ENCODE measurements around the gene LCE1D.

The LCE1D gene, protein sequence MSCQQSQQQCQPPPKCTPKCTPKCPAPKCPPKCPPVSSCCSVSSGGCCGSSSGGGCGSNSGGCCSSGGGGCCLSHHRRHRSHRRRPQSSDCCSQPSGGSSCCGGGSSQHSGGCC

DNA sequence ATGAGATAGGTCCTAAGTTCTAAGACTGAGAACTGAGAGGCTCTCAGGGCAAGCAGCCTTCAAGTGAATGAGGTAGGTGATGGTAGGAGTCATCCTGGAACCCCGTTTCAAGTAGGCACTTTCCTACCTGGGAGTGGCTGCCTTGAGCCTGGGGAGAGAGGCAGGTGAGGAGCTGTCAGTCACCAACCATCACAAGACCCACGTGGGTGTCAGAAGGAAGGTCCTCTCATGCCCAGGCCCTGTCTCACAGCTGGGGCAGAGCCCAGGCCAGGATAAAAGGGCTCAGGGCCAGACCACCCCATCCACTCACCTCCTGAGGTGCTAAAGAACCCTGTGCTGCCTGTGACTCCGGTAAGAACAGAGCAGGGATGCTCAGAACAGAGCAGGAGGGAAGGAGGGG is at the start of gene LCE1D:
Gene LCE1D (plus strand): TSS at position 301 of the 400 bp plus-strand sequence. CDS start 1,074 bp downstream, outside the sequence.
- DNase-seq, result no peak

DNA sequence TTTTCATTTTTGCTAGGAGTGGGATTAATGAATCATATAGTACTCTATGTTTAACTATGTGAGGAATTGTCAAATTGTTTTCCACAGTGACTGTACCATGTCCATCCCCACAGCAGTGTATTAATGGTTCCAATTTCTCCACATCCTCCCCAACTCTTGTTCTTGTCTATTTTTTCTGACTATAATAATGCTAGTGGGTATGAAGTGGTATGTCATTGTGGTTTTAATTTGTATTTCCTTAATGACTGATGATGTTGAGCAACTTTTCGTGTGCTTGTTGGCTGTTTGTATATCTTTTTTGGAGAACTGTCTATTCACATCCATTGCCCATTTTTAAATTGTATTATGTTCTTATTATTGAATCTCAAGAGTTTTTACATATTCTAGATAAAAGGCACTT is 48.7 kb upstream of the LCE1D start:
- DNase-seq, result no peak

DNA sequence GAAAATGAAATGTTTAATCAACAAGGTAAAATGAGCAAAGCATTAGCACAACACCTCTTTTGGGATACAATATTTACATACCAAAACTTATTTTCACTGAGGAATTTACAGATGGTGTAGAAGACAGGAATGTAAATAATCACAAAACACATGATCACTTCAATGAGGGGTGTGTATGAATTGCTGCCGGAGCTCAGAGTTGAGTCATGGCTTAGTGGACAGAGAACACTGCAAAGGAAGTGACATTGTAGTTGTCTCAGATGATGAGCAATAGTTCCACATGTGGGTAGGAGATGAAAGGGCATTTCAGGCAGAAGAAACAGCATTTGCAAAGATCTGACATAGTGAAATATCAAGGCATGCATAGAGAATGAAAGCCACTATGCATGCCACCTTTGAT is 44.3 kb upstream of the LCE1D start:
- no peak for DNase-seq

DNA sequence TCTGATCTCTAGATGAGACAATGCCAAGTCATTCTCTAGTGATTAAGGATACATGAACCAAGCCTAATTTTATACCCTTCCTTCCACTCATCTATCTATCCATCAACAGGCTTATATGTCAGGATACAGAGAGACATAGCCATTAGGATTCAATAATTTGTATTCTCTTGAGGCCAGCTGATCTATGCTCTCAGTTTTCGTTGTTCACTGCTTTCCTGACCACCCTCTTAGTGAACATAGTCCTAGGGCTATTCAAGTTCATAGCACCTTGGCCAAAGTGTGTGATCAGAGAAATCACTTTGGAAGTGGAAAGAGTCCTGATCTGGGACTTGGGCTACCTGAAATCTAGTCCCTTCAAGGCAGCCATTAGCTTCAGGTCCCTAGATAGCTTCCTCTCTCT is 42.9 kb upstream of the LCE1D start:
- no peak for DNase-seq

DNA sequence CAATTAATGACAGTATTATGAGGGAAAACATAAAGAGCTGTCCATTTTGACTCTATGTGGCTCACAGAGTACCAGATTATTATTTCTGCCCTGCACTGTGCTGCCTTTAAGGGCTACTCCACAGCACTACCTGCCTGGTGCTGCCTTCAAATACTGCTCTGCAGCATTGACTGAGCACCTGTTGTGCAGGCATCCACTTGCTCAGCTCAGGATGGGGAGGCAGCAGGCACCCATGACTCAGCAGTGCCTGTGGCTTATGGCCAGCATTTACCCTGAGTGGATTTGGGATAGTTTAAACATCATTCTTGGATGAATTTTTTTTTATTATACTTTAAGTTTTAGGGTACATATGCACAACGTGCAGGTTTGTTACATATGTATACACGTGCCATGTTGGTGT is 39.6 kb upstream of the LCE1D start:
- DNase-seq, result no peak

DNA sequence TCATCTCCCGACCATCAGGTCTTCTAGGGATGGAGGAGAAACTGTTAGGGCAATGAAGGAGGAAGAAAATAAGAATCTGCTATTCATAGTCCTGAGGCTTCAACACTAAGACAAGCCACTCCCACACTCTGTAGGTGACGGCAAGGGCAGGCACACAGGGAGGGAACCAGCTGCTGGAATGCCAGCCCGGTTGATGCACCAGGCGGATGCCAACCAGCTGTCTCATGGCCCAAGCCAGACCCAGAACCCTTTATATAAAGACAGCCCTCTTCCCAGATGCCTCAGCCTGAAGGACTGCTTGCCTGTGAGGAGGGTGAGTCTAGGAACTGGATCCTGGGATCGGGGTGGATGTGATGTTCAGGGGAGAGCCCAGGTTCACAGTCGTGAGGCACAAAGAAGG is 38.8 kb upstream of the LCE1D start, which contains the start of gene KPRP:
Gene KPRP (plus strand): TSS at position 279 of the 400 bp plus-strand sequence. CDS start 1,564 bp downstream, outside the sequence.
- DNase-seq, result no peak

DNA sequence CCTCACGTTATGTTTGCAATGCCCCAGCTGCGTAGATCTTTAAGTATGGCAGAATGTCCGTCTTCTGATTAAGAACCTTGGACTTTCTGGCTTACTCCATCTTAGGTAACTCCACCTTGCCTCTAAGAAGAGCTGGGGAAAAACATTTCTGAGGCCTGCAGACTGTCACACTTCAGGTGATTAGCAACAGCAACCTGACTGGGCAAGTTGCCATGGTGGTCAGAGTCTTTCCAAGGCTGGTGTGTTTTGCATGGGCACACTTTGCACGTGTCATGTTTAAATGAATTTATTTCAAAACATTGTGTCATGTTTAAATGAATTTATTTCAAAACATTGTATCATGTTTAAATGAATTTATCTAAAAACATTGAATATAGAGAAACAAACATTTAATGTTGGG is 37.9 kb upstream of the LCE1D start:
- no peak for DNase-seq

DNA sequence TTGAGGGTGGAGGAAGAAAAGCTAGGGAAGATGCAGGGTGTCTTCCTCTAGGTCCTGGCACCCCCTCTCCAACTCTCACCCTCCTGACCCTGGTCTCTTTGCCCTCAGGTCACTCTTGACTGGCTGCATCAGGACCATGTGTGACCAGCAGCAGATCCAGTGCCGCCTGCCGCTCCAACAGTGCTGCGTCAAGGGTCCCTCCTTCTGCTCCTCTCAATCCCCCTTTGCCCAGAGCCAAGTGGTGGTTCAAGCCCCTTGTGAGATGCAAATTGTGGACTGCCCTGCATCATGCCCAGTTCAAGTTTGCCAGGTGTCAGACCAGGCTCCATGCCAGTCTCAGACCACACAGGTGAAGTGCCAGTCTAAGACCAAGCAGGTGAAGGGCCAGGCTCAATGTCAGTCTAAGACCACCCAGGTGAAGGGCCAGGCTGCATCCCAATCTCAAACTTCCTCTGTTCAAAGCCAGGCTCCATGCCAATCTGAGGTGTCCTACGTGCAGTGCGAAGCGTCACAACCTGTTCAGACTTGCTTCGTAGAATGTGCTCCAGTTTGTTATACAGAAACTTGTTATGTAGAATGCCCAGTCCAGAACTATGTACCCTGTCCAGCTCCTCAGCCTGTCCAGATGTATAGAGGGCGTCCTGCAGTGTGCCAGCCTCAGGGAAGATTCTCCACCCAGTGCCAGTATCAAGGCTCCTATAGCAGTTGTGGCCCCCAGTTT is 36.9 kb upstream of the LCE1D start:
- DNase-seq, result no peak

DNA sequence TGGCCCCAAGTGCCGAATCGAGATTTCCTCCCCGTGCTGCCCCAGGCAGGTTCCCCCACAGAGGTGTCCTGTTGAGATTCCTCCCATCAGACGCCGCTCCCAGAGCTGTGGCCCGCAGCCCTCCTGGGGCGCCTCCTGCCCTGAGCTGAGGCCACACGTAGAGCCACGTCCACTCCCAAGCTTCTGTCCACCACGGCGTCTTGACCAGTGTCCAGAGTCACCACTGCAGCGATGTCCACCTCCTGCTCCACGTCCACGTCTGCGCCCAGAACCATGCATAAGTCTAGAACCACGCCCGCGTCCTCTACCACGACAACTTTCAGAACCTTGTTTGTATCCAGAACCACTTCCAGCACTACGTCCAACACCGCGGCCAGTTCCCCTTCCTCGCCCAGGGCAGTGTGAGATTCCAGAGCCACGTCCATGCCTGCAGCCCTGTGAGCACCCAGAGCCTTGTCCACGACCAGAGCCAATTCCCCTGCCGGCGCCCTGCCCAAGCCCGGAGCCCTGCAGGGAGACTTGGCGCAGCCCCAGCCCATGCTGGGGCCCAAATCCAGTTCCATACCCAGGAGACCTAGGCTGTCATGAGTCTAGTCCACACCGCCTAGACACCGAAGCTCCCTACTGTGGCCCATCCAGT is 35.9 kb upstream of the LCE1D start:
- DNase-seq, result no peak

DNA sequence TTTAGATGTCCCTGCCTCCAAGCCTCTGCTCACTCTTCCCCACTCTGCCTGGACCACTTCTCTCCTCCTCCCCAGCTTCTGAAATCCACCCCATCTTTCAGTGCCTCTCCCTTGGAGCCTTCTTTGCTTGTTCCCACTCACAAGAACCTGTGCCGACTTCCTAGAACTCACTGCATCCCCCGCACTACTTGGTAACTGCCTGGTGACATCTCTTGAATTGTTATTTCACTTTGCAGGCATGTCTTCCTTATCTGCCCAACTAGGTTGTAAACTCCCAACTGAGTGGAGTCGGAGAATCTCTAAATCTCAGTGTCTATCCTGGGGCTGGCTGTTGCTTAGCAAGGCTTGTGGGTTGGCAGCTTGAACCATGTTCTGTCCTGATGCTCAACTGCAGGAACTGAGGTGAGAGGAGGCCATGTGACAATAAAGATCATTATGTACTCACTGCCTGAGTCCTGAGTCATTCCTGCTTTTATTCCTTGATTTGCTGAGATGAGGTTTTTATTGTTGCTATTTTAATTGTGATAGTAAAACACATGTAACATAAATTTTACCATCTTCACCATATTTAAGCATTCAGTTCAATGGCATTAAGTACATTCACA is 34.8 kb upstream of the LCE1D start:
- DNase-seq, result no peak

DNA sequence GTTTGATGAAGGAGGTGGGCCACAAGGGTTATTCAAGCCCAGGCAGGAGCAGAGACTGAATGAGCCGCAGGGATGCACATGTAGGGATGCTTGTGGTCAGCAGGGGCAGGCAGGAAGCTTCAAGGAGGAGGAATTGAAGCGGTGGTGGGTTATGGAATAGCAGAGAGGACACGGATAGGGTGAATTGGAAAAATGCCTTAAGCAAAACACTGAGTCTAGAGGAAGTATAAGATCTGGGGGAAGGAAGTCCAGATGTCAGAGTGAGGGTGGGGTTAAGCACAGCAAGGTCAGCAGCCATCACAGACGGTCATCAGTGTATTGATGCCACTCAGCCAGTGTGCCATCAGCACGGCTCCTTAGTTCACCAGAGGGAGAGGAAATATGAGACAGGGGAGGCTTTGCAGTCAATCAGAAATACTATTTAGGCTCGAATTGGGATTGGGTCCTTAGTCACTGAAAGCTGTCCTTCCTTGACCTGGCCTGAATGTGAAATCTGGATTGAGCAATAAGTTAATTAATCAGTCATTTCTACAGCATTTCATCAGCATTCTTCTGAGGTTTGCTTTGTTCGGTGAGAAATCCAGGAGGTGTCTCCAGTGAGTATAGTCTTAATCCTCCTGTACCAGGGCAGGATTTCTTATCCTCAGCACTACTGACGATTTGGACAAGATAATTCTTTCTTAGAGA is 27.5 kb upstream of the LCE1D start:
- DNase-seq, result no peak

DNA sequence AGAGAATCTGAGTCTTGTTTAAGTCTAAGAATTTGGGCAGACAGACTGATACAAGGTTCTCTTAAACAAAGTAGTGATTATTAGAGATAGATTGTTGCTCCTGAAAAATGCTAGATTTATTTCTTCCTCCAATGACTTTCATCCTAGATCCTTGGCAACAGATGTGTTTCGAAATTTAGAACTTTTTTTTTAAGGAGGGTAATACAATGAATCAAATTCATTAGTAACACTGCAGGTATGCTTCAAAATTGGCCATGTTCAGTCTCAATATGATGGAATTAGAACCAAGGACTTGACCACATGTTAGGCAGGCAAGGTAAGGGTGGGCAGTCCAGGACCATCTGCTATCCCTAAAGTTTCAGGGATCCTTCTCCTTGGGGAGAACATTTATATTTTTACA is 26.1 kb upstream of the LCE1D start:
- no peak for DNase-seq

DNA sequence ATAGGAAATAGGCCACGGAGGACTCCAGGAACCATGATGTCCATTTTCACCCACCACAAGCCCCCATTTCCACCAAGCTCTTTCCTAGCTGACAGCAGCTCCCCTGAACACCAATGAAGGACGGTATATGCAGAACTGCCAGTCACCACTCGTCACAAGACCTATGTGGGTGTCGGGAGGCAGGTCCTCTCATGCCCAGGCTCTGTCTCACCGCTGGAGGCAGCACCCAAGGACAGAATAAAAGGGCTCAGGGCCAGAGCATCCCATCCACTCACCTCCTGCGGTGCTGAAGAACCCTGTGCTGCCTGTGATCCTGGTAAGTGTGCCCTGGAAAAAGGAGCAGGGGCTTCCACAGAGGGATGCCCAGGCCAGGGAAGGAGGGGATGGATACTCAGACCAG is 21.6 kb upstream of the LCE1D start, which contains the start of gene LCE1F:
Gene LCE1F (plus strand): TSS at position 266 of the 400 bp plus-strand sequence. CDS start 1,232 bp downstream, outside the sequence.
- DNase-seq, result no peak

DNA sequence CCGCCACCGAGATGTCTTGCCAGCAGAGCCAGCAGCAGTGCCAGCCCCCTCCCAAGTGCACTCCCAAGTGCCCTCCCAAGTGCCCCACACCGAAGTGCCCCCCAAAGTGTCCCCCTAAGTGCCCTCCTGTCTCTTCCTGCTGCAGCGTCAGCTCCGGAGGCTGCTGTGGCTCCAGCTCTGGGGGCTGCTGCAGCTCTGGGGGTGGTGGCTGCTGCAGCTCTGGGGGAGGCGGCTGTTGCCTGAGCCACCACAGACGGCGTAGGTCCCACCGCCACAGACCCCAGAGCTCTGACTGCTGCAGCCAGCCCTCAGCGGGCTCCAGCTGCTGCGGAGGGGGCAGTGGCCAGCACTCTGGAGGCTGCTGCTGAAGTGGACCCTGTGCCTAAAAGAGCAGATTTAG is 20.2 kb upstream of the LCE1D start:
- no peak for DNase-seq

DNA sequence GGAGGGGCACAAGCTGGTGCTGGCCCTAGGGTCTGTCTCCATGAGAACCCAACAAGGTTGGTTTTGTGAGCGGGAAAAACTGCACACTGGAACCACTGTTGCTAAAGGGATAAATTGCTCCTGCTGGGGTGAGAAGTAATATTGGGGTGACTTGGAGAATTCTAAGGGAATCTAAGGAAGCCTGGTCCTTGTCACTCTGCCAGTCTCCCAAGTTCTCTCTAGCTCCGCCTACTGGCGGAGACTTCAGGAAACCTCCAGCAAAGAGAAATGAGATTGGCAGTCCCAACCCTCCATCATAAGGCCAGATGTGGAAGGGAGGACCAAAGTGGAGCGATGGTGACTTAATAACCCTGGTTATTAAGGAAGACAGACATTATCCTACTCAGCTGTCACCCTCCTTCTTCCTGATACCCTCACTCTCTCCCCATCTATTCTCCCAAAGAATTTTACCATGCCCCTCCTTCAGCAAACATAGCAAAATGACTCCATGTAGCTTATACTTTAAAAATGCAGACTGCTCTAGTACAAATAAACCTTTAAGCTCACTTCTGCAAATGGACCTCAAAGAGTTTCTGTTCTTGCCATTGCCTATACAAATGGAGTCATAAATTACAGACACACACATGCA is 18.9 kb upstream of the LCE1D start:
- no peak for DNase-seq

DNA sequence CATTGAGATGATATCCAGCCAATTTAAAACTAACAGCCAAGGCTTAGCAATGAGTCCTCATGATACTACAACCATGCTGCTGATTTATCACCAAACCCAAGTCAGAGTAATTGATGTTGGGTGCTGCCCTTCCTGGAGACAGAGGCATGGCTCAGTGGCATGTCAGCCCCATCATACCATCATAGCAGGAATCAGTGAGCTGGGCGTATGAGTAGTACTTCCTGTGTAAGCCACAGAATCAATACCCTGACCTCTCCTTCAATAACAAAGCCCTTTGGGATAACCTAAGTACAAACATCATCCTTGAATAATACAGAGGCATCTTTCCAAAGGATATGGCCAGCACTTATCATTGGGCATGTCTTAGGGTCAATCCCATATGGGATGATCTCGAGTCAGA is 13.4 kb upstream of the LCE1D start:
- no peak for DNase-seq

DNA sequence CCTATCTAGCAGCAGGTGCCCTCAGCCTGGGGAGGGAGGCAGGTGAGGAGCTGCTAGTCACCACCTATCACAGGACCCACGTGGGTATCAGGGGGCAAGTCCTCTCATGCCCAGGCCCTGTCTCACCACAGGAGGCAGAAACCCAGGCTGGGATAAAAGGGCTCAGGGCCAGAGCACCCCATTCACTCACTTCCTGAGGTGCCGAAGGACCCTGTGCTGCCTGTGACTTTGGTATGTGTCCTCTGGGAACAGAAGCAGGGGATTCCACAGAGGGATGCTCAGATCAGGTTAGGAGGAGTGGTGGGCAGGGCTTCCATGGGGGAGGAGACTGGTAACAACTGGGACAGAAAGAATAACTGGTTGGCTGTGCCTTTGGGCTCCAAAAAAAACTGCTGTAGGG is 10.4 kb upstream of the LCE1D start, which contains the start of gene LCE1E:
Gene LCE1E (plus strand): TSS at position 181 of the 400 bp plus-strand sequence. CDS start 1,043 bp downstream, outside the sequence.
- no peak for DNase-seq

DNA sequence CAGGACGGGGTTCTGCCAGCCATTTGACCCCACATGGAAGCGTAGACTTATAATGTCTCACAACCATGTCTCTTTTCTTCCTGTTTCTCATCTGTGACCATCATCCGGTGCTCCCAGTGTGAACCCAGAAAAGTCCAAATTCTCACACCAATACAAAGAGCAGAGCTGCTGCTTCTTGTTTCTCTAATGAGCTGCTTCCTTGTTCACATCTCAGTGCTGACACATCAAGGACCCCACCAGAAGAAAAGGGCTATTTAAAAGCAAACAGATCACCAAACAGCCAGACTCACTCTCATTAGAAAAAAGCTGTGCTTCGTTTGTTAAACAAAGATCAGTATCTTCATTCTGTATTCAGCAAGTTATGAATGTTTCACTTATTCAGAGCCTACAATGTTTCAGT is 835 bp upstream of the LCE1D start:
- no peak for DNase-seq

DNA sequence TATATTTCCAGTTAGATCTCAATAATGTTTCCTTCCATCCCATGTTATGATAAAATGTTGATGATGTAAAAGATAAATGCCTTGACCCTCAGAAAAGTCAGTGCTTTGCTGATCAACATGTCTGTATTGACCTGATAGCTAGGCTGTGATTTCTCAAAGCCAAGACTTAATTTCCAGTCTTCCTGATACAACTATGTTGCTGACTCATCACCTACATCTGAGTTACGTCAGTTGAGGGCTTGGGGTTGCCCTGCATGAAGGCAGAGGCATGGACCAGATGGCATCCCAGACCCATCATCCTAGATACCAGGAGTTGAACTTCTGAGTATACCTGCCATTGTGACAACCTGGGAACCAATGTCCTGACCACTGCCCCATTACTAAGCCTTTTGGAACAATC is 4.8 kb downstream of the LCE1D start:
- DNase-seq, result no peak

DNA sequence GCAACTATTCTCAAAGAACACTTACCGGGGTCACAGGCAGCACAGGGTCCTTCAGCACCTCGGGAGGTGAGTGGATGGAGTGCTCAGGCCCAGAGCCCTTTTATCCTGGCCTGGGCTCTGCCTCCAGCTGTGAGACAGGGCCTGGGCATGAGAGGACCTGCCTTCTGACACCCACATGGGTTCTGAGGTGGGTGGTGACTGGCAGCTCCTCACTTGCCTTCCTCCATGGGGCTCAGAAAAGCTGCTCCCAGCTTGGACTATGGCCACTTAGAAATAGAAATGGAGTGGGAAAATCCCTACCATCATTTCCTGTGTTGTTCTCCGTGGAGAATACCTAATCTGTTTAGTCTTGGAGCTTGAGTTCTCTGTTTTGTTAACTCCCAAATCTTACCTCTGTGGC is 10.1 kb downstream of the LCE1D start, which contains the start of gene LCE1C:
Gene LCE1C (minus strand): TSS at position 76 of the 400 bp plus-strand sequence. CDS start 1,173 bp downstream, outside the sequence.
- no peak for DNase-seq

DNA sequence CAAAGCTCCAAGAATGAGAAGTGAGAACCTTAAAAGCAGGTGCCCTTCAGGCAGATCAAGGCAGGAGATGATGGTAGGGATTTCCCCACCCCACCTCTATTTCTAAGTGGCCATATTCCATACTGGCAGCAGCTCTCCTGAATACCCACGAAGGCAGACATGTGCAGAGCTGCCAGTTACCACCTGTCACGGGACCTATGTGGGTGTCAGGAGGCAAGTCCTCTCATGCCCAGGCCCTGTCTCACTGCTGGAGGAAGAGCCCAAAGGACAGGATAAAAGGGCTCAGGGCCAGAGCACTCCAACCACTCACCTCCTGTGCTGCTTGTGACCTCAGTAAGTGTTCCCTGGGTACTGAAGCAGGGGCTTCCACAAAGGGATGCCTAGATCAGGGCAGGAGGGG is 14.5 kb downstream of the LCE1D start:
- DNase-seq, result no peak

DNA sequence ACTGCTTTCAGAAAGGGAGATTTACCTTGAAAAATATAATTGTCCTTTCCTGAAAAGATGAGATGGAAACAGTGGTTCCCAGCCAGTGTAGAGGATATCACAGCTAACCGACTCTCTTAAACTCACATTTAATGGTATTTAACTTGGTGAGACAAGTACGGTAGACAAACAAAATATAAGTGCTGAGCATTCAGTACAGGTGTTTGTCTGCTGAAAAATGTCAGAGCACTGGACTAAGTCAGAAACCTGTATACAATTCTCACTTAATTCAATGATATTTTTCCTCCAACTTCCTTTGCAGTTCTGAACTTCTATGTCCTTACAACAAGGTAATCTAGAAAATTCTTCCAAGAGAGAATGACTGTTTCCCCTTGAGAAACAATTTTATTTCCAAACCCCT is 15.2 kb downstream of the LCE1D start, which contains the start of gene LCE1B:
Gene LCE1B (plus strand): TSS at position 301 of the 400 bp plus-strand sequence. CDS start 476 bp downstream, outside the sequence.
- DNase-seq, result no peak
